Esophagus (tissue), 2 donors: ENCODE measurements around the gene SREBF2. TPM values are rescaled to one million over a fixed set of nuclear protein-coding genes. Genes with fewer than 3 reads are reported as not detected.

Experiments used
- H3K27ac ChIP-seq, 2 donors: one replicate each; pipeline ENCODE4 v1.5.1; 2013; ENCODE audit warnings: low read depth in 2 of 2, mild to moderate bottlenecking in 2 of 2, inconsistent platforms in 1 of 2, low read length in 1 of 2, moderate library complexity in 1 of 2
- H3K27me3 ChIP-seq, 2 donors: one replicate each; pipeline ENCODE4 v1.6.1; 2013; ENCODE audit warnings: low read length in 2 of 2, control low read depth in 1 of 2, mild to moderate bottlenecking in 1 of 2; ENCODE audit not compliant: insufficient read depth in 2 of 2, control insufficient read depth in 1 of 2
- H3K36me3 ChIP-seq, 2 donors: one replicate each; pipeline ENCODE4 v1.6.1; 2013; ENCODE audit warnings: low read length in 1 of 2; ENCODE audit not compliant: control insufficient read depth in 2 of 2, insufficient read depth in 2 of 2
- H3K4me1 ChIP-seq, 2 donors: one replicate each; pipeline ENCODE4 v1.6.1; 2013; ENCODE audit warnings: low read length in 1 of 2; ENCODE audit not compliant: control insufficient read depth in 2 of 2, insufficient read depth in 2 of 2
- H3K4me3 ChIP-seq, 2 donors: one replicate each; pipeline ENCODE4 v1.5.1; 2013; ENCODE audit warnings: low read length in 2 of 2, mild to moderate bottlenecking in 2 of 2, low read depth in 1 of 2, moderate library complexity in 1 of 2
- H3K9me3 ChIP-seq, 2 donors: one replicate each; pipeline ENCODE4 v1.6.1; 2013; ENCODE audit warnings: mild to moderate bottlenecking in 2 of 2, low read depth in 1 of 2, low read length in 1 of 2, moderate library complexity in 1 of 2; ENCODE audit not compliant: control insufficient read depth in 2 of 2, insufficient read depth in 1 of 2
- WGBS, 2 donors: extraction: QIAGEN DNeasy Blood & Tissue Kit; methylation state at CpG; one replicate each; pipeline ENCODE4 v1.1.7; 2013; 5-methylcytosine and 5-hydroxymethylcytosine counted together
- polyA plus RNA-seq, 2 donors: library from polyadenylated mRNA; stranded (reverse); fragments of 200-250 nt; gene quantifications; one replicate each; pipeline ENCODE4 v1.2.3, GENCODE V29; 2013
- donor health status: healthy with polysubstance abuse.
- donor health status: Bipolar disorder and iron deficiency.

SREBF2 gene
- polyA plus RNA-seq, 2 donors = 66.4 to 76.4 TPM

DNA sequence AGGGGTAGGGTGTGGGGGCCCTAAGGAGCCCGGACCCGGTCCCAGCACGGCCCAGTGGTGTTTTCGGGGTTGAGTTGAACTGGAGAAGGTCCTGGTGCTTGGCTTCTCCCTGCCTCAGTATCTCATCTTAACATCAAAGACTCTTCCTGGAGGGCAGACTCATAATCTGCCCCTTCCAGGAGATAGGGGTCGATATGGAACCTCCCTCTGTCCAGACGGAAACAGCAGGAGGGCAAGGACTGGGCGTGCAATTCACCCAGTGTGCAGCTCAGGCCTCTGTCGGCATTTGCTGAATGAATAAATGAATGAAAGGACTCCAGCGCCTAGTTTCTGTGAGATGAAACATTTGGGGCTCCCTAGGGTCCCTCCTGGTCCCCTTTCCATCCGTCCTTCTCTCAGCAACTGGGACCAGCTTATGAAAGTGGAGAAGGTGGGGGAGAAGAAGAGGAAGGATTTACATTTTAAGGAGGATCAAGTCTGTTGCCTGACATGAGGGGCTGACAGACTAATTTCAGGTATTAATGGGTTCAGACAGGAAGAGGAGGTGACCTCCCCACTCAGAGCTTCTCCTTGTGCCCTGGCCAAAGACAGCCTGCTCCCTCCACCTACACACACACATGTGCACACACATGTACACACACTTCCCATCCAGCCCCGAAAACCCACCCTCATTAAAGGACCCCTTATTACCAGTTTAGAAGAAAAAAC, 83.0 kb downstream of the SREBF2 start:
- Histone ChIP-seq H3K27me3 (peaks cover 9 to 26% of the 10 kb centered on the region in 2 donors), H3K4me3 (no peak overlapping the region), H3K36me3 (no peaks in the 10 kb centered on the region), H3K9me3 (no peaks in the 10 kb centered on the region), H3K4me1 (peaks cover 5 to 11% of the 10 kb centered on the region in 2 donors), H3K27ac (no peak overlapping the region)
- WGBS, 2 donors = 56 to 65% methylated on average over 11 of the region's 11 CpGs

DNA sequence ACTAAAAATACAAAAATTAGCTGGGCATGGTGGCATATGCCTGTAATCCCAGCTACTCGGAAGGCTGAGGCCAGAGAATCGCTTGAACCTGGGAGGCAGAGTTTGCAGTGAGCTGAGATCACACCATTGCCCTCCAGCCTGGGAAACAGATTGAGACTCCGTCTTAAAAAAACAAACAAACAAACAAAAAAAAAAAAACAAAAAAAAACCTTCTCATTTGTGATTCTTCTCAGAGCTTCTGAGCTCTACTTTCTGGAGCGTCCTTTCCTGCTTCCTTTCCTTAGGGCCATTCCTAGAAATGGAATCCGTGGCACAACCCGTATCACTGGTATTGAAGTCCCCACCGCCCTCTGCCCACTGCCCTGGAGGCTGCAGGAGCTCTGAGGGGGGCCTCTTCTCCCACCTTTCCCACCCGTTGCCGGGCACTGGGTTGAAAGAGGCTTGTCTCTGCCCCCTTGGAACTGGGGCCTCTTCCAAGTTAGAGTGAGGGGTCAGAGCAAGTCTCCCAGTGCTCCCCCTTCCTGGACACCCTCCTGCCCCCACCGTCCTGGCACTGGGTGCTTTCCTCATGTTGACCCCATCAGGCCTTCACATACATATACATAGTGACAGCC, 83.9 kb downstream of the SREBF2 start:
- Histone ChIP-seq H3K9me3 (no peaks in the 10 kb centered on the region), H3K27ac (no peak overlapping the region), H3K36me3 (no peaks in the 10 kb centered on the region), H3K4me3 (no peak overlapping the region), H3K27me3 (peaks cover 9 to 19% of the 10 kb centered on the region in 2 donors), H3K4me1 (peaks cover 5 to 11% of the 10 kb centered on the region in 2 donors)
- 62 to 68% methylated on average over 10 of the region's 10 CpGs for WGBS, 2 donors

DNA sequence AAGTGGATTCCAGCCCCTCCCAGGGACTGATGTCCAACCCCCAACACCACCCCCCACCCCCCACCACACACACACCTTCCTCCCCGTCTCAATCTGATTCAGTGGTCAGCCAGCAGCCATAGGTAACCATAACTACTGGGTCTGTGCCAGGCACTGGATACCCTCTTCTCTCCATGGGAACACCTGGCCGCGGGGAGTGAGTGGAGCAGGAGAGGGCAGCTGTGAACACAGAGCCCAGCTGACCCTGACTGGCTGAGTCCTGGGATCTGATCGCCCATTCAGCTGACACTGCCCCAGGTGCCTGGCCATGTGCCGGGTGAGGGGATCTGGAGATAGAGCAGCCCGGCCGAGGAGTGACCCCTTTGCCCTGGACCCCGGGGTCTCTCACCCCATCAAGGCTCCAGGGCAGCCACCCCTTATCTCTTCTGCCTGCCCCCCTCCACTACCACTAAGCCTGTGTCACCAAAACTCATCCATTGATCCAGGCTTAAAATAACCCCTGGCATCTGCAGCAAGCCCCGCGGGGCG, 84.5 kb downstream of the SREBF2 start:
- Histone ChIP-seq H3K27me3 (peaks cover 9 to 16% of the 10 kb centered on the region in 2 donors), H3K36me3 (no peaks in the 10 kb centered on the region), H3K9me3 (no peaks in the 10 kb centered on the region), H3K4me1 (peaks cover 5 to 11% of the 10 kb centered on the region in 2 donors), H3K27ac (no peak overlapping the region), H3K4me3 (no peak overlapping the region)
- 60 to 62% methylated on average over 11 of the region's 11 CpGs for WGBS, 2 donors

DNA sequence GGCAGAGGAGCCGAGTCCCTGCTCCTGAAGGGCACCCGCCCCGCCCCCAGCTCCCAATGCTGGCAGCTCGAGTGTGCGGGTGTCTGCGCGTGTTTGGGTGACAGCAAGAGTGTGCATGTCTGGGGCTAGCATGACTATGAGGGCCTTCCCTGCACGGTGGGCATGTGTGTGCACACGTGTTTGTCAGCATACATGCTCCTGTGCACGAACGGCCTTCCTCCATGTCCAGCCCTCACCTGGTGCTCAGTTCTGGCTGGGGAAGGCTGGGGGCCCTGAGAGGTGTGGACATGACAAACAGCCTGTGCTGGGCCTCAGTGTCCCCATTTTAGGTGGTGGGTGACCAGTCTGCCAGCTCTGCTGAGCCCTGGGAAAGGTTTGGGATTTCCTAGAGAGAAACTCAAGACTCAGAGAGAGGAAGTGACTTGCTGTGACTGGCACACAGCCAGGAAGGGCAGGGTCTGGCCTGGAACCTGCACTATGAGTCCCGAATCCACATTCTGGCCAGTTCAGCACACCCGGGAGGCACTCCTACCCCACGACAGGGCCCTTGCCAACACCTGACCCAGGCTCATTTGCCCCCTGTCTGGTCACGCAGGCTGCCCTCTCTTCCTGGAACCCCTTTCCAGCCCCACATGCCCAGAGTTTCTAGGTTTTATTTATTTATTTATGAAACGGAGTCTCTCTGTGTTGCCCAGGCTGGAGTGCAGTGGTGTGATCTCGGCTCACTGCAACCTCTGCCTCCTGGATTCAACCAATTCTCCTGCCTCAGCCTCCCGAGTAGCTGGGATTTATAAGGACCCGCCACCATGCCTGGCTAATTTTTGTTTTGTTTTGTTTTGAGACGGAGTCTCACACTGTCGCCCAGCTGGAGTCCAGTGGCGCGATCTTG, 85.2 kb downstream of the SREBF2 start:
- peaks cover 9 to 15% of the 10 kb centered on the region in 2 donors for H3K27me3 ChIP-seq
- H3K36me3 ChIP-seq = no peaks in the 10 kb centered on the region
- H3K9me3 ChIP-seq = no peaks in the 10 kb centered on the region
- WGBS, 2 donors = 54 to 57% methylated on average over 23 of the region's 23 CpGs
- H3K4me3 ChIP-seq = no peak overlapping the region
- peaks cover 5 to 11% of the 10 kb centered on the region in 2 donors for H3K4me1 ChIP-seq
- no peak overlapping the region for H3K27ac ChIP-seq

DNA sequence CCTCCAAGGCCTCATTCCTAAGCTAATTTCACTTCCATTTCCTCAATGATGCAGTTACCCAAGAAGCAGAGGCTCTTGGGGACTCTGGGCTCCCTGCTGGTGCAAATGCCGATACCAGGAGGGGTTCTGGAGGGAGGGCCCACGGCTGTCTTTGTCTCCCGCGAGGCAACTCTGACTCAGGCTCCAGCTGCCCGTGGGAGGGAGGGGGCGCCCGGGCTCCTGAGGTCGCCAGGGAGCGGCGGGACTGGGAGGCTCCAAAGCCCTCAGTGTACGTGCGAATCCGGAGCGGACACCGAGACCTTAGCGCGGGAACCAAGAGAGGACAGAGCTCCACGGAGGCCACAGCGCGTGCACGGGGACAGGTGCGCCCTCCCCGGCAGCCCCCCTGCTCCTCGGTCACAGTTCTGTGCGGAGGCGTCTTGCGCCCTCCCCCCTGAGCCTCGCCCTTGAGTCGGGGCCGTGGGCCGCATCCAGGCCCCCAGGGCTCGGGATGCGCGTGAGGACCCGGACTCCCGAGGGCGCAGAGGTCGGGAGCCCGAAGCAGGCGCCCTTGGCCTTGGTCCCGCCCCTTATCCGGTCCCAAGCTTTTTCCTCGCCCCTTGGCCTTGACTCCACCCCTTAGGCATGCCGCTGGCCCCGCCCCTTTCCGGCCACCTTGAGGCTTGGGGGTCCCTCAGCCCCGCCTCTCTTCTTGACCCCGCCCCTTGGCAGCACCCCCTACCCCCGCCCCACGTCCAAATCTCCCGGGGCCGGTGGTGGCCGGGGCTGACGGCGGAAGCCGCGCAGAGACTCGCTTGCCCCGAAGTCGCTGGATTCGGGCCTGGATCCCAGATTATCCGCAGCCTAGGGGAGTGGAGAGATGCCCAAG, 86.7 kb downstream of the SREBF2 start:
- WGBS, 2 donors = 2 to 4% methylated on average over 61 to 62 of the region's 62 CpGs
- H3K4me1 ChIP-seq = peaks cover 5 to 11% of the 10 kb centered on the region in 2 donors
- peaks cover 2 to 9% of the 10 kb centered on the region in 2 donors for H3K27me3 ChIP-seq
- no peaks in the 10 kb centered on the region for H3K9me3 ChIP-seq
- H3K4me3 ChIP-seq = peak overlapping the region; percentile 43 to 46
- no peak overlapping the region for H3K27ac ChIP-seq
- H3K36me3 ChIP-seq = no peaks in the 10 kb centered on the region

DNA sequence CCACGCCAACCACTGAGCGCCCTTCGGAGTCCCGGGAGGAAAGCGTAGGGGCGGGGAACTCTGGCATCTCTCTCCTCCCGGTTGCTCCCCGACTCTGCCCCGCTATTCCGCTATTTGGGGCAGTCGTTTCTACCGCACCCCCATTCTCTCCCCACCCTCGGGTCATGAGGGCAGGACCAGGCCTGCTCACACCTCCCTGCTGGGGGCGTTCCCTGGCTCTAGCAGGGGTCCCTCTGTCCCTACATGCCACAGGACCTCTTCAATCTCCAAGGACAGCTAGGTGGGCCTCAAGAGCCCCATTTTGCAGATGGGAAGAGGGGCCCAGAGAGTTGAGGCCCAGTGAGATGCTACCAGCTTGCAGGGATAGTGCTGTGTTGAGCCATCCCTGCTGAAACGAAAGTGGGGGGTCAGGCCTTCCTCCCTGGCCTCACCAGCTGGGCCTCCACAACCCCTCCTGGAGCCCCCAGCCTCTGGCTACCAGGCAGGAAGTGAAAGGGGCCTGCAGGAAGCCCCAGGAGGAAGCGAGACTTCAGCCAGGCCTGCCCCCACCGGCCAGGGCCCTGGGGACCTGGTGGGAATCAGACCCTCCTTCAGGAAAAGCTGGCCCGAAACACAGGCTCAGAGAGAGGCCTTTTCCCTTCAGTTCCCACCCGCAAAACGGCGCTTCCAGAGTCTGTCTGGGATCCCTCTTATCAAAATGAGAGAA, 87.5 kb downstream of the SREBF2 start:
- Histone ChIP-seq H3K27ac (no peak overlapping the region), H3K4me3 (peak overlapping the region in 1 of 2 donors; percentile 46)

DNA sequence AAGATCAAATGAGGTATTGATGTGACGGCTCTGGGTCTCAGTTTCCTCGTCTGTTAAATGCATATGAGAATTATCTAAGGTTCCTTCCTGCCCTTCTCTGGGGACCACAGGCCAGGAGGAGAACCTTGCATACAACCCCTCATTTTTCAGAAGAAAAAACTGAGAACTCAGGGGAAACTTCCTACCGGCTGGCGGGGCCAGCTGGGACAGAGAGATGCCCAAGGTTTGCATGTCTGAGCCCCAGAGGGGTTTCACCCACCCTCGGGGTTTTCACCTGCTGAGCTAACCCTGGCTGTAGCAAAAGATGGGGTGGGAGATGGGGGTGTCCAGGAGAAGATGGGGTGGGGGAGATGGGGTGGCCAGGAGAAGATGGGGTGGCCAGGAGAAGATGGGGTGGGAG, 89.4 kb downstream of the SREBF2 start:
- no peaks in the 10 kb centered on the region for H3K36me3 ChIP-seq
- H3K27ac ChIP-seq = no peak overlapping the region
- peaks cover 0 to 9% of the 10 kb centered on the region in 2 donors for H3K27me3 ChIP-seq
- peaks cover 5 to 12% of the 10 kb centered on the region in 2 donors for H3K4me1 ChIP-seq
- WGBS, 2 donors = 84 to 88% methylated on average over 5 of the region's 5 CpGs
- no peaks in the 10 kb centered on the region for H3K9me3 ChIP-seq
- H3K4me3 ChIP-seq = no peak overlapping the region

More for the DNA sequence above, 87.5 kb downstream of the SREBF2 start:
- Histone ChIP-seq H3K9me3 (no peaks in the 10 kb centered on the region), H3K27me3 (peaks cover 2 to 5% of the 10 kb centered on the region in 2 donors), H3K4me1 (peaks cover 5 to 7% of the 10 kb centered on the region in 2 donors), H3K36me3 (no peaks in the 10 kb centered on the region)
- 47 to 57% methylated on average over 19 to 21 of the region's 21 CpGs for WGBS, 2 donors

DNA sequence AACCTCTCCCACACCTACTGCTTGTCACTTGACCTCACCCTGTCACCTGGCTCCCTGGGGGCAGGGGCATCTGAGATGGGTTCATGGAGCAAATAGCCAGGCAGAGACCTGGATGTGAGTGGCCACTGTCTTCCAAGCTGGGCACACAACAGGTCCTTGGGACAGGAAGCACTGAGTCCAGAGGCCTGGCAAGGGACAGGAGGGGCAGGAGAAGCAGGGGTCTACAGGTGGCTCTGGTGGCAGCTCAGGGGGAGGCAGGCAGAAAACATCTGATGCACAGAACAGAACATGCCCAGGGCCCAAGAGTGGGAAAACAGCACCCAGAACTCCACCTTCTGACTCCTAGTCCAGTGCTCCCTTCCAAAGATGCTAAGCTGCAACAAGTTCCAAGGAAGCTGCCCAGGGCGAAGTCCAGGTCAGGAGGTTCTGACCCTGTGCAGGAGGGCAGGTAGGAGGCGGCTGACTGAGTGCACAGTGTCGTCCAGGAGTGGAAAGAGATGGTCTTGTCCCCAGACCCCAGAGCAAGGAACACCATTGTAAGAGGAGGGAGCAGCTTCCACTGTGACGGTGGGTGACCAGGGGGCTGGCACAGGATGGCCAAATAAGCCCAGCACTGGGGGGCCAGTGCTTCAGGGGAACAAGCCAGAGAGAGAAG, 90.2 kb downstream of the SREBF2 start:
- peaks cover 5 to 9% of the 10 kb centered on the region in 2 donors for H3K4me1 ChIP-seq
- H3K9me3 ChIP-seq = no peaks in the 10 kb centered on the region
- no peaks in the 10 kb centered on the region for H3K36me3 ChIP-seq
- H3K4me3 ChIP-seq = no peak overlapping the region
- no peak overlapping the region for H3K27ac ChIP-seq
- WGBS, 2 donors = 91 to 98% methylated on average over 4 of the region's 4 CpGs
- peaks cover 0 to 9% of the 10 kb centered on the region in 2 donors for H3K27me3 ChIP-seq
